Astrocyte (in vitro differentiated cells and primary cell): Measurements from ENCODE around the gene GNAQ.

Experiments used
- EZH2 ChIP-seq: IDR thresholded peaks from 2 replicates; pipeline ENCODE4 v1.6.1; 2012; ENCODE audit warnings: mild to moderate bottlenecking, low read length, inconsistent platforms; ENCODE audit not compliant: insufficient read depth
- TF ChIP-seq, protein P1 (sequence below): IDR thresholded peaks from 2 replicates; pipeline ENCODE4 v1.5.1; 2011; ENCODE audit warnings: low read depth, mild to moderate bottlenecking, inconsistent platforms, low read length, moderate library complexity; ENCODE audit not compliant: insufficient read depth

DNA sequence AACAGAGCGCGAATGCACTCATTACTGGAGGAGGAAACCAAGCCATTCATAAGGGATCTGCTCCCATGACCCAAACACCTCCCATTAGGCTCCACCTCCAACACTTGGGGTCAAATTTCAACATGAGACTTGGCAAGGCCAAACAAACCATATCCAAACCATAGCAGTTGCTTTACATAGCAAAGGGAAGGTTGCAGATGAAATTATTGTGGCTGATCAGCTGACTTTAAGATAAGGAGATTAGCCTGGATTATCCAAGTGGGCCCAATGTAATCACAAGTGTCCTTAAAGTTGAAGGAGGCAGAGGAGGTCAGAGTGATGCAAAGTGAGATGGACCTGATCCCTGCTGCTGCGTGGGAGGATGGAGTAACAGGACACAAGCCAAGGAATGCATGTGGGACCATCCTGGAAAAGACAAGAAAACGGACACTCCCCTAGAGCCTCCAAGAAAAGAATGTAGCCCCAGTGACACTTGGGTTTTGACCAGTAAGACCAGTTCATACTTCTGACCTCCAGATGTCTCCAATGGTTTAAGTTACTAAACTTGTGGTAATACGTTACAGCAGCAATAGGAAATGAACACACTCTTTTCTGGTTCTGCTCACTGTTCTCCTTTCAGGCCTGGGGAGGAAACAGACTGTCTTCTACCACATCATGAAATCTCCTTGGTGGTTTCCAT lies 167.3 kb downstream of the GNAQ start:
- TF ChIP-seq, protein P1, sequence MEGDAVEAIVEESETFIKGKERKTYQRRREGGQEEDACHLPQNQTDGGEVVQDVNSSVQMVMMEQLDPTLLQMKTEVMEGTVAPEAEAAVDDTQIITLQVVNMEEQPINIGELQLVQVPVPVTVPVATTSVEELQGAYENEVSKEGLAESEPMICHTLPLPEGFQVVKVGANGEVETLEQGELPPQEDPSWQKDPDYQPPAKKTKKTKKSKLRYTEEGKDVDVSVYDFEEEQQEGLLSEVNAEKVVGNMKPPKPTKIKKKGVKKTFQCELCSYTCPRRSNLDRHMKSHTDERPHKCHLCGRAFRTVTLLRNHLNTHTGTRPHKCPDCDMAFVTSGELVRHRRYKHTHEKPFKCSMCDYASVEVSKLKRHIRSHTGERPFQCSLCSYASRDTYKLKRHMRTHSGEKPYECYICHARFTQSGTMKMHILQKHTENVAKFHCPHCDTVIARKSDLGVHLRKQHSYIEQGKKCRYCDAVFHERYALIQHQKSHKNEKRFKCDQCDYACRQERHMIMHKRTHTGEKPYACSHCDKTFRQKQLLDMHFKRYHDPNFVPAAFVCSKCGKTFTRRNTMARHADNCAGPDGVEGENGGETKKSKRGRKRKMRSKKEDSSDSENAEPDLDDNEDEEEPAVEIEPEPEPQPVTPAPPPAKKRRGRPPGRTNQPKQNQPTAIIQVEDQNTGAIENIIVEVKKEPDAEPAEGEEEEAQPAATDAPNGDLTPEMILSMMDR, result no peak
- TF ChIP-seq EZH2, result no peak
